GM10266 (cell line): ENCODE results near the gene DOCK2.

Source experiments
- DNase-seq: peaks from one replicate; pipeline ENCODE4 v3.0.0; 2012; ENCODE audit errors: extremely low spot score
- CTCF ChIP-seq: IDR thresholded peaks from 2 replicates; pipeline ENCODE4 v1.5.1; 2012; ENCODE audit warnings: mild to moderate bottlenecking, low read depth; ENCODE audit not compliant: control insufficient read depth, insufficient read depth; ENCODE audit errors: missing control alignments

The DOCK2 gene

GRCh38 chr5:170126061-170126460 is 489.0 kb downstream of the DOCK2 start:
- no peak for TF ChIP-seq CTCF
- no peak for DNase-seq

- no peak for TF ChIP-seq CTCF
- DNase-seq, result no peak
Observed at GRCh38 chr5:170126626-170127025, 489.6 kb downstream of the DOCK2 start.

GRCh38 chr5:170131235-170131634 is 494.2 kb downstream of the DOCK2 start:
- DNase-seq, result no peak
- TF ChIP-seq CTCF, result no peak

GRCh38 chr5:170132269-170132975 is 495.3 kb downstream of the DOCK2 start:
- DNase-seq, result no peak
- no peak for TF ChIP-seq CTCF
